ENCODE data around the gene PON1. TPM values are rescaled to one million over a fixed set of nuclear protein-coding genes. Genes with fewer than 3 reads are reported as not detected.

PON1 gene
- polyA plus RNA-seq (2013, experiment 1 of 2; ENCODE audit: insufficient read length), result not detected
- not detected for polyA plus RNA-seq (2013, experiment 2 of 2; ENCODE audit: insufficient read length)

DNA sequence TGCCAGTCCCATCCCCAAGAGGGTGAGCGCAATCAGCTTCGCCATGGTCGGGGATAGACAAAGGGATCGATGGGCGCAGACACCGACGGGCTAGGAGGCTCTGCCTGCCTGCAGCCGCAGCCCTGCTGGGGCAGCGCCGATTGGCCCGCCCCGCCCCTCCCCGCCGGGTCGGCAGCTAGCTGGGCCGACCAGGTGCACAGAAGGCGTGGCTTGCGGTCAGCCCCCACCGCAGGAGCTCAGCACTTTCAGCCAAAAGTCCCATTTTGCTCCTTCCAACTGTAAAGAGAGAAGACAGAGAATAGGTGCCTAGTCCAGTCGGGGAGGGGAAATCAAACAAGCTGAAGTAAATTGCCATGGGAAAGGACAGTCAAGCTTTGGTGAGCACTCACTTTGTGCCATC lies at the start of gene PON1:
Gene PON1, minus strand, starts transcription at position 102 of the 400 bp plus-strand sequence. Its CDS starts 57 bp downstream, at position 45.
- DNase-seq, result no peak

DNA sequence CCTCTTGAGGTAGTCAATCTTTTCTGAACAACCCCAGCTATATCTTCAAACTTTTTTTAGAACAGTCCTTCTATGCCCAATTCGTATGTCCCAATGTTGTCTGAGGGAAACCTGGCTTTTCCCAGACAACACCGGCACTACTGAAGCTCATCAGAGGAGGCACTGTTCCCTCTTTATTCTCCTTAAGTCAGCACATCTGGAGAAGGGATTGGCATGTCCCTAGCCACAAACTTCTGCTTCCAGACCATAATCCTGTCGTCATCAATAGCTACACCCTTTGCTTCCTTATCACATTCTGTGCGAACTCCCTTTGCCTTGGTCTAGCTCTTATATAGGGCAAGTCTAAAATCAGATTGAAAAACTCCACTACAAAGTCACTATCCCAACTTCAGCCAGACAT lies 49.0 kb upstream of the PON1 start:
- no peak for DNase-seq

DNA sequence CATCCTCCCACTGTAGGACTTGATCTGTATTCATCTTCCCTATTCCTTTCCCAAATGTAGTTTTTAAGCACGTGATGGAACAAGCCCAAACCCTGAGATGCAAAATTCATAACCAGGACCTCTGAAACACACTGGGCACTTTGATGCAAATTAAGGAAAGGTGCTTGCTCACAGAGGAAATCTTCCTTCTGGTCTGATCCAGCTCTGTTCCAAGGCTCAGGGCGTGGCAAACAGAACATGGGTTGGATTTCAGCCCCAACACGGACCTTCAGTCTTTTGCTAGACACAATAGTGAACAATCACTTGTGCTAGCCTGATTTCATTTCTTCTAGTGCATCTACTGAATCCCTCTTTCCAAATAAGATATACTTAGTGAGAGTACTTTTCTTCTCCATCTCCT lies 43.9 kb upstream of the PON1 start:
- DNase-seq, result no peak

- no peak for DNase-seq
Measured at GRCh38 chr7:95367606-95368005, 43.3 kb upstream of the PON1 start.

DNA sequence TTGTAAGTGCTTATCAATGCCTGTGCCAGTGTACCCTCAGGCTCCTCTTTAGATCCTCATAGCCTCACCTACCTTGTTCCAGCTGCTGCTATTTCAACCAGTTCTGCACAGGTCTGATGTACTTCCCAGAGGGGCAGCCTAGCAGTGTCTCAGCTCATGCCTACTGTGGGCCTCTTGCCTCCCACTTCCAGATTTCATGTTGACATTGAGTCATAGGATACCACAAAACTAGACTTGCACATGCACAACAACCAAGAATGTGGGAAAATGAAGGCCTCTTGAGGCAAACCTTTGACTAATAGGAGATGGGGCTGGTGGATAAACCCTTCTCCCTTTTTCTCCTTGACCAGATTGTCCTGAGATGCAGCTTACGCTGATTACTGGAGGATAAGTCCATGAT lies 40.8 kb upstream of the PON1 start:
- peak; percentile 51 for DNase-seq

GRCh38 chr7:95357623-95358022 lies 33.3 kb upstream of the PON1 start:
- no peak for DNase-seq

GRCh38 chr7:95342642-95343307 lies 18.4 kb upstream of the PON1 start:
- DNase-seq, result no peak

DNA sequence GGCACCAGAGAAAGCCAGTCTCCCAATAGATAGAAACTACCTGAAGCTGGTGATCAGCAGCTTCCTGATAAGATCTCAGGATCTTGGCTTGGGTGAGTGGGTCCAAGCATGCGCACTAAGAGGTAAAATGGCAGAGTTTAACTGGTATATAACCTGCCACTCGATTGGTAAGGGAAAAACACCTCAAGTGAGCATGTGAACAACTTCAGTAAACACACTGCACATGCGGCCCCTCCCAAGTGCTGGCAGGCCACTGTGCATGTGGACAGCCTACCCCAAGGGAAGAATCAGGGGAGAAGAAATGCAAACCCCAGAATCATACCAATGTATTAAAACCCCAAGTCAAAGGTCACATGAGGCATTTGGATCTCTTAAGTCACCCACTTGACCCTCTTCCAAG lies 17.7 kb upstream of the PON1 start:
- DNase-seq, result no peak

- no peak for DNase-seq
Measured at GRCh38 chr7:95340491-95340890, 16.2 kb upstream of the PON1 start.

GRCh38 chr7:95338832-95339231 lies 14.5 kb upstream of the PON1 start:
- DNase-seq, result no peak

DNA sequence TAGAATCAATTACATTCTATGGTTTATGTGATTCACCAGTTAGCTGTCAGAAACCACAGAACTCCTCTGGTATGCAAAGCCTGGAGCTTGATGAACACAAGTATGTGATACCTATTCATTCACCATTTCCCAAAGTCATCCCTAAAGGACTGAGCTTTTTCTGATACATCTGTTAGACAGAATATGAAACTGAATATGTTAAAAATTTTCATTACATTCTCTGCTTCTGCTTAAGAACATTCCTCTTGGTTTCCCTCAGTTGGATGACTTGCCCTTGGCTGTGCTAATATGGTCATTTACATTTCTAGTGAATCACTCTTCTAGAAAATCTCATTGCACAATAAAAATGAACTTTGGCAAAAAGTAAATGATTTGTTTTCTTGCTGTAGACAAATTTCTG lies 10.8 kb upstream of the PON1 start:
- peak; percentile 91 for DNase-seq

DNA sequence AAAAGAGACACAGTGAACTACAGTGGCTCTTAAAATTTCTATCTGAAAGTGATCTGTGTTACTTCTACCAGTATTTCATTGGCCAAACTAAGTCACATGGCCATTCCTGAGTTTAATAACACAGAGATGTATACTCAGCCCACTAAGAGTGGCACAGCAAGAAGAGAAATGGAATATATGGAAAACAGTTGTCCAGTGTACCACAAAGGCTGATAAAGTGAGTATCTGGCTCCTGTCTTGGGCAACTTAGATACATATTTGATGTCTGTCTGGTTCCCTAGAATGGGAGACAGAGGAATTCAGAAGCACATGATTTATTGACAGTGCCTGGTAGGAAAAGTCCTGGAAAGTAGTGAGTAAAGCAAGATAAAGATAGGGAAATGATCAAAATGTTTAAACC lies 10.1 kb upstream of the PON1 start:
- DNase-seq, result peak; percentile 13

DNA sequence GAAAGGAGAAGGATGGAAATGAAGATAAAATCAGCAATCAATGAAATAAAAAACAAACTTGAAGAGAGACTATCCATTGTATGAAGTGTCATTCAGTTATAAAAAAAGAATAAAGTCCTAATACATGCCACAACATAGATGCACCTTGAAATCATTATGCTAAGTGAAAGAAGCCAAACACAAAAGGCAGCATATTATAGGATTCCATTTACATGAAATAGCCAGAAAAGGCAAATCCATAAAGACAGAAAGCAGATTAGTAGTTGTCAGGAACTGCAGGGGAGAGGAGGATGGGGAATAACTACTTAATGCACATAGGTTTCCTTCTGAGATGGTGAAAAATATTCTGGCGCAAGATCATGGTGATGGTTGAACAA lies 6.6 kb upstream of the PON1 start:
- no peak for DNase-seq

- peak; percentile 78 for DNase-seq
Measured at GRCh38 chr7:95330204-95330960, 6.0 kb upstream of the PON1 start.

- peak; percentile 4 for DNase-seq
Measured at GRCh38 chr7:95327356-95327755, 3.0 kb upstream of the PON1 start.

DNA sequence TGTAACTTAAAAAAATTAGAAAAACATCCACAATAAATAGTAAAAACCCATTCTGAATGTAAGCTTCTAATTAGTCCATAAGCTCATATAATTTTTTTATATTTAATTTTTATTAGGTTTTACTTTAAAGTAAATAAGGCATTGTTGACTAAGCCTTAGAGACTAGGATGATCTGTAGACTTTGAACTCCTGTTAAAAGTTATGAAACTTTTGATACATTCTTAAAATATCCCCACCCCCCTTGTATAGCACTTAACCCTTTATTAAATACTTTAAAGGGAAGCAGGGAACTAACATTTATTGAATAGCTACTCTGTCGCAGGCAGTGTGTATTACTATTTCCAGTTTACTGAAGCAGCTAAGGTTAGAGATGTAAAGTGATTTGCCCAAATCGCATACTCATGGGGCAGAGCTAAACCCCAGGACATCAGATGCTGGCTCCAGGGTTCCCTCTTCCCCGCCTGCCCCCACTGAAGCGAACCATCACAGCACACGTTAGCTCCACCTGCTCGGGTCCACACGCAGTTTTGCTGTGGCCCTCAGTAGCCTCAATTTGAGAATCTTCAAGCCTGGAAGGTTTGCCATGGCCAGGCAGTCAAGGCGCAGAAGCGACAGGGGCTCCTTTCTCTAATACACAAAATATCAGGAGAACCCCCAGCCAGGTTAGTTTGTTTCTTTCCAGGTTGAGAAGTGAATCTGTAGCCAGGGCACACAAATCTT lies 762 bp downstream of the PON1 start:
- DNase-seq, result no peak

DNA sequence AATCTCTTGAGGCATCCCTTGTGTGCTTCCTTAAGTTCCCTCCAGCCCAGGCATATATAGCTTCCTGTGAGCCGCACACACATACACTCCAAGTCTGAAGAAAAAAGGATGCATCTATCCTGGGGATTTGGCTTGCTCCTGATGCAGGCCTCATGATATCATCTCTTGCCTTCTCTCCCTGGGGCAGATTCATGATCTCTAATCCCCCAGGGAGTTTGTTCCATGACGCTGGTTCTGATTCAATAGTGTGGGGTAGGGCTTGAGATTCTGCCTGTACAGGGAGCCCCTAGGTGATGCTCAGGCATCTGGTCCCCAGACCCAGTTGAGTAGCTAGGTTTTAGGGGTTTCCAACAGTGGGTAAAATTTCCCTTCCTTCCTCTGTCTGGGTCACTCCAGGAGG lies 1.5 kb downstream of the PON1 start:
- DNase-seq, result peak; percentile 57

DNA sequence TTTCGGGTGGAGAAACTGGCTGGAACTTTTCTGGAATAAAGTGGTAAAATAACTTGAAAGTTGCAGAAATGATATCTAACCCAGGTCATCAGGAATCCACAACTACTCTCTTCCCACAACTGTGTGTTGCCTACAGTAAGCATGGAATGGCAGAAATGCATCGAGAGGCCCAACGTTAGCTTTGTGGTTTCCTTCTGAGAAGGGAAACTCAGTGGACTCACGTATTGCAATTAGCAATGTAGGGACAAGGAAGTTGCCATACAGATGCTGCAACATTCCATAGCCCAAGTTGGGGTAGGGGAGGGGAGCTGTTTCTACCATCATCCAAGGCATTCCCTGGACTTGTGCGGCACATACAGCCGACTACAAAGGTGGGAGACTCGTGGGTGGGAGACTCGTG lies 1.9 kb downstream of the PON1 start:
- DNase-seq, result peak; percentile 79

GRCh38 chr7:95321720-95322119 lies 2.6 kb downstream of the PON1 start:
- DNase-seq, result no peak

DNA sequence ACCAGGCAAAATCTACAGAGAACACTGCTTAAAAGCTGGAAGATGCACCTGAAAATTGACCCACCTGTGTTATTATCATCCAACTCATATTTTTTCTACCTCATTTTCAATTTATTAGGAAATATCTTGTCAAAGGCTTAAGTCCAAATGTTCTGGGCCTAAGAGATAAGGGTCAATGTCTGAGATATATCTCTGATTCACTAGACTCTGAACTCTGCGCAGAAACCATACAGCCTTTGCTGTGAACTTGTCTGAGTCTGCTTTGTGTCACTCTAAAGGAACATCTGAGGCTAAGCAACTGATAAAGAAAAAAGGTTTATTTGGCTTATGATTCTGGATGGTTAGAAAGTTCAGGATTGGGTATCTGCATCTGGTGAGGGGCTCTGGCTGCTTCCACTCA lies 3.7 kb downstream of the PON1 start:
- no peak for DNase-seq

GRCh38 chr7:95319570-95319969 lies 4.8 kb downstream of the PON1 start:
- no peak for DNase-seq

DNA sequence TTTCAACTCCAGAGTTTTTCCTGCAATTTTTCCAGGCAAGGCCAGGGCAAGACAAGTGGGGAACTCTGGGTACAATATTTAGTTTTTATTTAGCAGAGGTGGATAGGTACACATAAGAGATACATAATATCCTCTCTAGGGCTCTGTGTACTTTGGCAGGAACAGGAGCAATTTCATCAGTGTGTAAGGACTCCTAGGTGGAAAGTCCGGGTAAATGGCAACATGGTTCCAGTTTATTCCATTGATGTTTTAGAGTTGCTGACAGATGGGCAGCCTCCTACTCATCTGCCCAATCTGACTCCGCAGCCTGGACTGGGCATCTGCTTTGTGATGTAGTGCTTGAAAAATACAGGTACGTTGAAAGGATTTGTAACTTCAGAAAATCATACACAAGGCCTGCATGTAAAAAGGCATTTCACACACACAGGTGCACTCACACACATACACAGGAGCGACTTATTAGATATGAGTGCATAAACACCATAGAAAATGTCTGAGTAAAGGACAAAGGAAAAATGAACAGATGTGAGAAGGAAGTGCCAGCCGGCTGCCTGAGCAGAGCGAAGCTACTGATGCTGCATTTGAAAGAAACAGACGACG lies 5.7 kb downstream of the PON1 start:
- DNase-seq, result no peak

GRCh38 chr7:95317966-95318365 lies 6.4 kb downstream of the PON1 start:
- no peak for DNase-seq

All from fibroblast of skin of scalp (primary cell).